Right ventricle myocardium inferior (tissue), 1 donor: ENCODE results near the gene SF3A2. TPM values are rescaled to one million over a fixed set of nuclear protein-coding genes. Genes with fewer than 3 reads are reported as not detected.
"Not testable (repeated sequence)": the region's sequence is repeated elsewhere in the genome, so short reads cannot be mapped to it uniquely, and the experiment has no call there.

ENCODE experiments used
- ATAC-seq: fragments of 200-7000 bp; cut with Tn5 transposase; one replicate; pipeline ENCODE4 v1.9.1; 2020; ENCODE audit warnings: mild to moderate bottlenecking, moderate library complexity
- DNase-seq: peaks from one replicate; pipeline ENCODE4 v3.0.0; 2021; ENCODE audit errors: missing footprints
- intact Hi-C: fragments of 100-400 bp; cut with DNase I; formaldehyde crosslinking; loops from one replicate; pipeline ENCODE4 v1.11.0; 2022
- total RNA-seq: library from RNA; stranded (reverse); fragmentation: NEBNext Ultra II Directional; extraction: Animal tissue kit (Norgen Biotek cat#: 25700); gene quantifications from one replicate; pipeline ENCODE4 v1.2.1, GENCODE V29; 2021
- donor health status: DM: no; HTN: yes; CAD: no; lungs with severe emphysema.

SF3A2 gene
- total RNA-seq, 1 donor from 2014 or later: 30.3 TPM

GRCh38 chr19:2280633-2281264 lies 44.1 kb downstream of the SF3A2 start:
- intact Hi-C loops: no loop called here
- no peak for ATAC-seq

GRCh38 chr19:2281265-2282061 lies 44.8 kb downstream of the SF3A2 start:
- peak; percentile 62 for DNase-seq

More at GRCh38 chr19:2280633-2281264, 44.1 kb downstream of the SF3A2 start:
- peak; percentile 47 for DNase-seq

GRCh38 chr19:2282062-2282861 lies 45.6 kb downstream of the SF3A2 start, which contains the start of gene PEAK3:
TSS of gene PEAK3 (minus strand) at chr19:2282175. CDS start at chr19:2280931, 1,244 bp downstream.
- intact Hi-C loops: no loop called here
- ATAC-seq (peak; percentile 82), DNase-seq (peak; percentile 95)

More at GRCh38 chr19:2281265-2282061, 44.8 kb downstream of the SF3A2 start:
- ATAC-seq, intact Hi-C loops: not testable (repeated sequence)

- no peak for DNase-seq
- intact Hi-C loops: no loop called here
- ATAC-seq: no peak
Measured at GRCh38 chr19:2282862-2283237, 46.2 kb downstream of the SF3A2 start.

- ATAC-seq (no peak), DNase-seq (peak; percentile 27)
- intact Hi-C loops: no loop called here
Measured at GRCh38 chr19:2283835-2284507, 47.3 kb downstream of the SF3A2 start.

GRCh38 chr19:2286402-2287140 lies 49.9 kb downstream of the SF3A2 start:
- intact Hi-C loops: no loop called here
- ATAC-seq (no peak), DNase-seq (peak; percentile 9)

- ATAC-seq: no peak
- DNase-seq: no peak
- intact Hi-C loops: no loop called here
Measured at GRCh38 chr19:2287585-2288337, 51.1 kb downstream of the SF3A2 start.

GRCh38 chr19:2288338-2288817 lies 51.8 kb downstream of the SF3A2 start:
- ATAC-seq (no peak), DNase-seq (no peak)
- intact Hi-C loops: no loop called here

GRCh38 chr19:2288818-2289713 lies 52.4 kb downstream of the SF3A2 start:
- ATAC-seq (peak; percentile 14), DNase-seq (peak; percentile 53)
- intact Hi-C loops: no loop called here

GRCh38 chr19:2289714-2290435 lies 53.3 kb downstream of the SF3A2 start:
- DNase-seq (peak; percentile 85), ATAC-seq (peak; percentile 32)
- intact Hi-C loops: no loop called here

- intact Hi-C loops: no loop called here
- DNase-seq (peak; percentile 80), ATAC-seq (no peak)
Measured at GRCh38 chr19:2290441-2291184, 54.0 kb downstream of the SF3A2 start.

- intact Hi-C loops: no loop called here
Measured at GRCh38 chr19:2291185-2291751, 54.6 kb downstream of the SF3A2 start.

GRCh38 chr19:2294687-2295335 lies 58.2 kb downstream of the SF3A2 start:
- intact Hi-C loops: no loop called here
- ATAC-seq: peak; percentile 85
- peak; percentile 69 for DNase-seq

More at GRCh38 chr19:2291185-2291751, 54.6 kb downstream of the SF3A2 start:
- ATAC-seq (no peak), DNase-seq (no peak)

GRCh38 chr19:2296141-2296540 lies 59.5 kb downstream of the SF3A2 start:
- no peak for ATAC-seq
- intact Hi-C loops: no loop called here
- peak; percentile 50 for DNase-seq
